B cell (primary cell): ENCODE measurements around the gene GYPC. TPM values are rescaled to one million over a fixed set of nuclear protein-coding genes. Genes with fewer than 3 reads are reported as not detected.

Source experiments
- ATAC-seq: fragments of 200-7000 bp; cut with Tn5 transposase; one replicate; pipeline ENCODE4 v1.10.0; 2021; ENCODE audit warnings: low read depth, mild to moderate bottlenecking, moderate number of reproducible peaks, moderate library complexity
- CTCF ChIA-PET: fragments of 350-600 bp; sonication (Branson Sonifier 250); formaldehyde crosslinking; loops from one replicate; lab custom pipeline; 2021; ENCODE audit warnings: antibody characterized with exemption, inconsistent platforms; lab: Charles Lee
- POLR2A ChIA-PET: fragments of 350-600 bp; sonication (Branson Sonifier 250); formaldehyde crosslinking; loops from one replicate; lab custom pipeline; 2021; ENCODE audit warnings: antibody characterized with exemption; lab: Charles Lee
- DNase-seq: peaks from one replicate; pipeline ENCODE4 v3.0.0; 2013
- H2AFZ ChIP-seq: 2 replicates; pipeline ENCODE4 v1.6.1; 2012; ENCODE audit warnings: mild to moderate bottlenecking, low read depth, low read length; ENCODE audit not compliant: insufficient read depth, poor library complexity, severe bottlenecking
- H3K27ac ChIP-seq, 2 donors: 1 replicate in 1 of 2; 2 replicates in 1 of 2; pipeline ENCODE4 v1.5.1; 2012 to 2013; ENCODE audit warnings: low read length in 2 of 2, mild to moderate bottlenecking in 2 of 2, moderate library complexity in 1 of 2
- H3K27me3 ChIP-seq, 4 experiments: fragments of 200-600 bp in 1 of 4; sonication (generic) in 1 of 4; replicated peaks in 1 of 4; 1 replicate in 2 of 4; 2 replicates in 2 of 4; pipeline versions ENCODE4 v1.6.1 to v1.7.0; 2013 to 2016; ENCODE audit warnings: low read length in 3 of 4, mild to moderate bottlenecking in 2 of 4, mixed read lengths in 1 of 4, moderate library complexity in 1 of 4; ENCODE audit not compliant: insufficient read depth in 4 of 4, control insufficient read depth in 3 of 4; ENCODE audit errors: control extremely low read depth in 1 of 4
- H3K36me3 ChIP-seq, 2 experiments: replicated peaks in 1 of 2; 1 replicate in 1 of 2; 2 replicates in 1 of 2; pipeline versions ENCODE4 v1.6.1 to v1.7.1; 2013; ENCODE audit warnings: low read length in 1 of 2; ENCODE audit not compliant: insufficient read depth in 2 of 2, control insufficient read depth in 1 of 2; ENCODE audit errors: control extremely low read depth in 1 of 2, extremely low read depth in 1 of 2
- H3K4me1 ChIP-seq, 2 donors: fragments of 200-600 bp in 1 of 2; sonication (generic) in 1 of 2; 1 replicate in 1 of 2; 2 replicates in 1 of 2; pipeline versions ENCODE4 v1.5.1 to v1.6.1; 2013 to 2017; ENCODE audit warnings: low read length in 2 of 2; ENCODE audit not compliant: control insufficient read depth in 2 of 2, insufficient read depth in 2 of 2
- H3K4me2 ChIP-seq: replicated peaks from 2 replicates; pipeline ENCODE3; 2012; ENCODE audit warnings: mild to moderate bottlenecking, low read depth, low read length; ENCODE audit not compliant: poor library complexity, severe bottlenecking
- H3K4me3 ChIP-seq, 5 experiments: fragments of 200-600 bp in 1 of 5; sonication (generic) in 1 of 5; 1 replicate in 3 of 5; 2 replicates in 2 of 5; pipeline versions ENCODE4 v1.5.1 to v1.7.0; 2011 to 2016; ENCODE audit warnings: low read length in 4 of 5, mild to moderate bottlenecking in 4 of 5, low read depth in 2 of 5, control low read depth in 1 of 5, moderate library complexity in 1 of 5; ENCODE audit not compliant: insufficient read depth in 1 of 5; ENCODE audit errors: control extremely low read depth in 1 of 5, extremely low read depth in 1 of 5
- H3K79me2 ChIP-seq: fragments of 200-600 bp; sonication (generic); one replicate; pipeline ENCODE4 v1.6.0; 2016; ENCODE audit warnings: low read length; ENCODE audit not compliant: control insufficient read depth, insufficient read depth
- H3K9ac ChIP-seq: fragments of 200-600 bp; sonication (generic); 2 replicates; pipeline ENCODE4 v1.6.1; 2017; ENCODE audit warnings: mild to moderate bottlenecking, low read length, moderate library complexity
- H3K9me3 ChIP-seq, 3 donors: one replicate each; pipeline versions ENCODE4 v1.6.1 to v1.7.1; 2013; ENCODE audit warnings: low read length in 2 of 3; ENCODE audit not compliant: control insufficient read depth in 2 of 3, insufficient read depth in 1 of 3; ENCODE audit errors: control extremely low read depth in 1 of 3
- H4K20me1 ChIP-seq: 2 replicates; pipeline ENCODE4 v1.6.0; 2012; ENCODE audit warnings: mild to moderate bottlenecking, low read length; ENCODE audit not compliant: insufficient read depth, control insufficient read depth, poor library complexity, severe bottlenecking
- H3K27ac Mint-ChIP-seq: one replicate; pipeline ENCODE4 v1.8.0; 2021; ENCODE audit warnings: mixed read lengths
- H3K27me3 Mint-ChIP-seq: one replicate; pipeline ENCODE4 v1.8.0; 2021; ENCODE audit warnings: mixed read lengths
- H3K4me1 Mint-ChIP-seq: one replicate; pipeline ENCODE4 v1.8.0; 2021; ENCODE audit warnings: mixed read lengths
- H3K4me3 Mint-ChIP-seq: one replicate; pipeline ENCODE4 v1.8.0; 2021; ENCODE audit warnings: mixed read lengths
- H3K9me3 Mint-ChIP-seq: one replicate; pipeline ENCODE4 v1.8.0; 2022; ENCODE audit warnings: mixed read lengths; ENCODE audit not compliant: insufficient read depth
- EZH2 ChIP-seq: IDR thresholded peaks from 2 replicates; pipeline ENCODE4 v1.6.1; 2012; ENCODE audit warnings: borderline replicate concordance, low read depth, mild to moderate bottlenecking, moderate library complexity, low read length; ENCODE audit not compliant: insufficient read depth, poor library complexity, severe bottlenecking
- WGBS: methylation state at CpG from one replicate; pipeline ENCODE4 v1.1.5; 2013; ENCODE audit warnings: missing lambda C conversion rate; ENCODE audit not compliant: insufficient coverage; 5-methylcytosine and 5-hydroxymethylcytosine counted together
- intact Hi-C: fragments of 100-400 bp; cut with micrococcal nuclease; formaldehyde crosslinking; loops from one replicate; pipeline ENCODE4 v1.10.0; 2022
- polyA plus RNA-seq: library from polyadenylated mRNA; depleted of rRNA; stranded (reverse); fragments of >200 nt; gene quantifications from 2 replicates; pipeline ENCODE4 v1.2.3, GENCODE V29; 2012
- total RNA-seq, 2 donors: library from RNA; stranded (reverse); fragments of 120-200 nt in 1 of 2; gene quantifications; 1 replicate in 1 of 2; 2 replicates in 1 of 2; pipeline versions ENCODE4 v1.2.3 to v1.2.4, GENCODE V29; 2013 to 2022
- TF ChIP-seq, protein P1 (sequence below): fragments of 200-600 bp; IDR thresholded peaks from one replicate; pipeline ENCODE4 v1.8.0; 2022; ENCODE audit warnings: antibody characterized with exemption, mild to moderate bottlenecking

The GYPC gene
- total and polyA plus RNA-seq, 2 donors (not counting 1 experiment from before 2014, with no cell fraction given), result 48.8 to 111 TPM

DNA sequence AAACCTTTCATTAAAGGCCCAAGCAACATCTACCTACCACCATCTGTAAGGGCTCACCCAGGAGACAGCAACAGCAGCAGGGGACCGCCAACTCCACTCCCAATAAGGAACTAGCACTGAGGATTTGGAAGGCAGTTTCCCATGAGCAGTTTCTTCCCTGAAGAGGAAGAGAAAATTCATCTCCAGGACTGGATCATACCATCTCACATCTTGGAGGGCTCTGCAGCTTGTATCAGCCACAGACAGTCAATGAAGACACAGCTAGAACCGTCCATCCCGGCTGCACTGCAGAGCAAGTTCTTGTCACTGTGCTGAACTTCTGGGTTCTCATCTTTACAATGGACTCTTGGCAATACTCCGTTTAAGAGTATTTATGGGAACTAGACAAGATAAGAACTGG is 2.8 kb upstream of the GYPC start:
- 73% methylated on average over 2 of the region's 4 CpGs for WGBS
- Mint-ChIP-seq H3K4me3 (no peak overlapping the region), H3K27ac (no peak overlapping the region), H3K9me3 (peaks cover 5% of the 10 kb centered on the region), H3K4me1 (peaks cover 26% of the 10 kb centered on the region), H3K27me3 (no peaks in the 10 kb centered on the region)
- H4K20me1 ChIP-seq, result no peaks in the 10 kb centered on the region
- TF ChIP-seq, protein P1, sequence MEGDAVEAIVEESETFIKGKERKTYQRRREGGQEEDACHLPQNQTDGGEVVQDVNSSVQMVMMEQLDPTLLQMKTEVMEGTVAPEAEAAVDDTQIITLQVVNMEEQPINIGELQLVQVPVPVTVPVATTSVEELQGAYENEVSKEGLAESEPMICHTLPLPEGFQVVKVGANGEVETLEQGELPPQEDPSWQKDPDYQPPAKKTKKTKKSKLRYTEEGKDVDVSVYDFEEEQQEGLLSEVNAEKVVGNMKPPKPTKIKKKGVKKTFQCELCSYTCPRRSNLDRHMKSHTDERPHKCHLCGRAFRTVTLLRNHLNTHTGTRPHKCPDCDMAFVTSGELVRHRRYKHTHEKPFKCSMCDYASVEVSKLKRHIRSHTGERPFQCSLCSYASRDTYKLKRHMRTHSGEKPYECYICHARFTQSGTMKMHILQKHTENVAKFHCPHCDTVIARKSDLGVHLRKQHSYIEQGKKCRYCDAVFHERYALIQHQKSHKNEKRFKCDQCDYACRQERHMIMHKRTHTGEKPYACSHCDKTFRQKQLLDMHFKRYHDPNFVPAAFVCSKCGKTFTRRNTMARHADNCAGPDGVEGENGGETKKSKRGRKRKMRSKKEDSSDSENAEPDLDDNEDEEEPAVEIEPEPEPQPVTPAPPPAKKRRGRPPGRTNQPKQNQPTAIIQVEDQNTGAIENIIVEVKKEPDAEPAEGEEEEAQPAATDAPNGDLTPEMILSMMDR, result no peak
- TF ChIP-seq EZH2, result no peak
- no peak overlapping the region for H2AFZ ChIP-seq
- no peak overlapping the region for H3K4me3 ChIP-seq
- ATAC-seq (no peak), DNase-seq (no peak)
- H3K79me2 ChIP-seq, result peaks cover 16% of the 10 kb centered on the region
- H3K27ac ChIP-seq, result no peak overlapping the region
- no peaks in the 10 kb centered on the region for H3K27me3 ChIP-seq
- H3K36me3 ChIP-seq, result no peaks in the 10 kb centered on the region
- H3K4me1 ChIP-seq, result peaks cover 16 to 20% of the 10 kb centered on the region in 2 donors
- H3K9ac ChIP-seq, result no peak overlapping the region
- ChIA-PET POLR2A (no interaction called here), CTCF (no interaction called here)
- H3K9me3 ChIP-seq, result peaks cover 0 to 5% (median 0%) of the 10 kb centered on the region in 3 donors
- H3K4me2 ChIP-seq, result no peak overlapping the region
- intact Hi-C loops, result loop anchor here (10.0 kb wide), 1 partner anchor 122 kb away; no protein-coding TSS in a partner anchor

DNA sequence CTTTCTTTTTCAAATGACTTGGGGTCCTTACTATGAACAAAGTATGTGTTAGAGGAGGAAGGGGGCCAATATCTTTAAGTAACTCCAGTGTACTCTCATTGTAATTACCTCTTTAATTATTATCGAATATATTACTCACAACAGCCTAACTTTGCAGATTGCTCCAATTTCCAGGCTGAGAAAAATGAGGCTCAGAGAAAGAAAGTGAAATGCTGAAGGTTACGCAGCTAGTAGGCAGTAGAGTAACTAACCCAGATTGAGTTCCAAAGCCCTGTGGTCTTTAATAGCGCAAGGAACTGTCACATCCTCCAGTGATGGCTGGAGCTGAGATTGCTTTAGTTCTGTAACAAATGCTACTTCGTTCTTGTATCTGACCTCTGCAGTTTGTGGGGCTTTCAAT is 2.2 kb upstream of the GYPC start:
- intact Hi-C loops, result loop anchor here (10.0 kb wide), 1 partner anchor 121 kb away; no protein-coding TSS in a partner anchor
- no peaks in the 10 kb centered on the region for H3K27me3 ChIP-seq
- DNase-seq, result no peak
- H3K9me3 ChIP-seq, result peaks cover 0 to 5% (median 0%) of the 10 kb centered on the region in 3 donors
- no peaks in the 10 kb centered on the region for H4K20me1 ChIP-seq
- CTCF ChIA-PET, result no interaction called here
- H2AFZ ChIP-seq, result no peak overlapping the region
- H3K79me2 ChIP-seq, result peaks cover 21% of the 10 kb centered on the region
- ATAC-seq, result no peak
- no peak overlapping the region for H3K4me2 ChIP-seq
- POLR2A ChIA-PET, result no interaction called here
- H3K9me3 Mint-ChIP-seq, result peaks cover 5% of the 10 kb centered on the region
- no peaks in the 10 kb centered on the region for H3K27me3 Mint-ChIP-seq
- TF ChIP-seq EZH2, result no peak
- TF ChIP-seq, protein P1, result no peak
- no peak overlapping the region for H3K27ac ChIP-seq
- no peak overlapping the region for H3K9ac ChIP-seq
- no peak overlapping the region for H3K4me3 Mint-ChIP-seq
- peaks cover 32% of the 10 kb centered on the region for H3K4me1 Mint-ChIP-seq
- 85% methylated on average over 3 of the region's 4 CpGs for WGBS
- no peak overlapping the region for H3K27ac Mint-ChIP-seq
- no peak overlapping the region for H3K4me3 ChIP-seq
- no peaks in the 10 kb centered on the region for H3K36me3 ChIP-seq
- peaks cover 23 to 27% of the 10 kb centered on the region in 2 donors for H3K4me1 ChIP-seq
